A673 (cell line): ENCODE results near the gene ARHGEF28.

Experiments used
- CTCF ChIP-seq: fragments of 300-800, 200-600 bp; sonication (generic); conservative IDR thresholded peaks from 2 replicates; pipeline ENCODE4 v1.5.1; 2017; ENCODE audit warnings: low read depth, mild to moderate bottlenecking, antibody characterized with exemption, low read length, moderate library complexity, mixed read lengths
- EZH2 ChIP-seq: fragments of 200-600 bp; sonication (generic); IDR thresholded peaks from 2 replicates; pipeline ENCODE4 v1.6.1; 2017; ENCODE audit warnings: borderline replicate concordance, low read depth, mild to moderate bottlenecking, mixed read lengths, antibody characterized with exemption, low read length; ENCODE audit not compliant: poor library complexity, severe bottlenecking

GRCh38 chr5:73900566-73900965 is 274.6 kb downstream of the ARHGEF28 start:
- TF ChIP-seq CTCF (no peak), EZH2 (no peak)
